KMS-11 (cell line): ENCODE measurements around the gene EVI2A.
"Not testable (repeated sequence)": the region's sequence is repeated elsewhere in the genome, so short reads cannot be mapped to it uniquely, and the experiment has no call there.

ENCODE experiments used
- H2AFZ ChIP-seq: fragments of 200-600 bp; sonication (generic); 2 replicates; pipeline ENCODE4 v1.6.1; 2016; ENCODE audit warnings: antibody characterized with exemption, mixed run types, low read depth
- H3K27ac ChIP-seq: fragments of 200-600 bp; sonication (generic); 2 replicates; pipeline ENCODE4 v1.6.1; 2016; ENCODE audit warnings: mild to moderate bottlenecking, mixed run types
- H3K27me3 ChIP-seq: fragments of 200-600 bp; sonication (generic); 2 replicates; pipeline ENCODE4 v1.6.1; 2017; ENCODE audit warnings: mild to moderate bottlenecking, low read depth, mixed run types, moderate library complexity; ENCODE audit not compliant: insufficient read depth
- H3K36me3 ChIP-seq: fragments of 200-600 bp; sonication (generic); 2 replicates; pipeline ENCODE4 v1.6.1; 2017; ENCODE audit warnings: mild to moderate bottlenecking, mixed run types; ENCODE audit not compliant: insufficient read depth
- H3K4me1 ChIP-seq: fragments of 200-600 bp; sonication (generic); 2 replicates; pipeline ENCODE4 v1.6.1; 2016; ENCODE audit warnings: mild to moderate bottlenecking, low read depth, mixed run types; ENCODE audit not compliant: poor library complexity, severe bottlenecking
- H3K4me2 ChIP-seq: fragments of 200-600 bp; sonication (generic); 2 replicates; pipeline ENCODE4 v1.7.0; 2016; ENCODE audit warnings: mild to moderate bottlenecking, mixed run types
- H3K4me3 ChIP-seq: fragments of 200-600 bp; sonication (generic); IDR thresholded peaks from 2 replicates; pipeline ENCODE4 v1.6.1; 2017; ENCODE audit warnings: low read depth, low read length, mixed read lengths; ENCODE audit not compliant: insufficient read depth
- H3K79me2 ChIP-seq: fragments of 200-600 bp; sonication (generic); 2 replicates; pipeline ENCODE4 v1.6.1; 2016; ENCODE audit warnings: low read depth, mixed run types; ENCODE audit not compliant: insufficient read depth
- H3K9ac ChIP-seq: fragments of 200-600 bp; sonication (generic); 2 replicates; pipeline ENCODE4 v1.6.1; 2016; ENCODE audit warnings: mild to moderate bottlenecking, mixed run types
- H4K20me1 ChIP-seq: fragments of 200-600 bp; sonication (generic); 2 replicates; pipeline ENCODE4 v1.6.1; 2016; ENCODE audit warnings: mild to moderate bottlenecking, mixed run types; ENCODE audit not compliant: insufficient read depth
- TF ChIP-seq, protein P1 (sequence below): fragments of 200-600 bp; sonication (generic); conservative IDR thresholded peaks from 2 replicates; pipeline ENCODE4 v1.6.1; 2017; ENCODE audit warnings: low read depth, mild to moderate bottlenecking, antibody characterized with exemption, low read length, moderate library complexity, mixed read lengths

The EVI2A gene

DNA sequence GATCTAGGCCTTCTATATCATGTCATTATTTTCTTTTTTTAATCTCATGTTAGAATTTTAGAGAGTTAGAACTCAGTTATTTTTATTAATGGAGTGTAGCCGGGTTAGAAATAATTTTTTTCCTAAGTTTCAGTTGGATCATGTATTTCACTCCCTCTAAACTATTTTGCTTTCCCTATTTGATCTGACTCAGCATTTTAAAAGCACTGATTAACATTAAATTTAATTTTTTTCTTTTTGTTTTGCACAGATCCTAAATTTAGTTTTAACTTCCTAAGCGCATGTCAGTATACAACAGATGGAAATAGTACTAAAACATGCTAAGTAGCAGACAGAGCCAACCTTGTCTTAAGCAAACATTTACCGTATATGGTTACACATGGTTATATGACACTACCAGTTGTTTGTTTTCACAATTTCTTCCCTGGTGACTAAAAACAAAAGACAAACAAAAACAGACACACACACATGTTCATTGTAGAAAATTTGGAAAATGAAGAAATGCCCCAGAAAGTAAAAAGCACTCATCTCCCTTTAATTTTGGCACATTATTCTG is 36.5 kb upstream of the EVI2A start:
- H4K20me1 ChIP-seq, result no peaks in the 10 kb centered on the region
- no peak overlapping the region for H3K4me3 ChIP-seq
- no peak overlapping the region for H3K27ac ChIP-seq
- no peak overlapping the region for H3K4me2 ChIP-seq
- no peak overlapping the region for H2AFZ ChIP-seq
- no peaks in the 10 kb centered on the region for H3K4me1 ChIP-seq
- no peaks in the 10 kb centered on the region for H3K27me3 ChIP-seq
- no peak overlapping the region for H3K9ac ChIP-seq
- H3K79me2 ChIP-seq, result no peaks in the 10 kb centered on the region
- no peaks in the 10 kb centered on the region for H3K36me3 ChIP-seq
- TF ChIP-seq, protein P1, sequence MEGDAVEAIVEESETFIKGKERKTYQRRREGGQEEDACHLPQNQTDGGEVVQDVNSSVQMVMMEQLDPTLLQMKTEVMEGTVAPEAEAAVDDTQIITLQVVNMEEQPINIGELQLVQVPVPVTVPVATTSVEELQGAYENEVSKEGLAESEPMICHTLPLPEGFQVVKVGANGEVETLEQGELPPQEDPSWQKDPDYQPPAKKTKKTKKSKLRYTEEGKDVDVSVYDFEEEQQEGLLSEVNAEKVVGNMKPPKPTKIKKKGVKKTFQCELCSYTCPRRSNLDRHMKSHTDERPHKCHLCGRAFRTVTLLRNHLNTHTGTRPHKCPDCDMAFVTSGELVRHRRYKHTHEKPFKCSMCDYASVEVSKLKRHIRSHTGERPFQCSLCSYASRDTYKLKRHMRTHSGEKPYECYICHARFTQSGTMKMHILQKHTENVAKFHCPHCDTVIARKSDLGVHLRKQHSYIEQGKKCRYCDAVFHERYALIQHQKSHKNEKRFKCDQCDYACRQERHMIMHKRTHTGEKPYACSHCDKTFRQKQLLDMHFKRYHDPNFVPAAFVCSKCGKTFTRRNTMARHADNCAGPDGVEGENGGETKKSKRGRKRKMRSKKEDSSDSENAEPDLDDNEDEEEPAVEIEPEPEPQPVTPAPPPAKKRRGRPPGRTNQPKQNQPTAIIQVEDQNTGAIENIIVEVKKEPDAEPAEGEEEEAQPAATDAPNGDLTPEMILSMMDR, result no peak

GRCh38 chr17:31357091-31357490 is 35.7 kb upstream of the EVI2A start:
- no peaks in the 10 kb centered on the region for H3K36me3 ChIP-seq

DNA sequence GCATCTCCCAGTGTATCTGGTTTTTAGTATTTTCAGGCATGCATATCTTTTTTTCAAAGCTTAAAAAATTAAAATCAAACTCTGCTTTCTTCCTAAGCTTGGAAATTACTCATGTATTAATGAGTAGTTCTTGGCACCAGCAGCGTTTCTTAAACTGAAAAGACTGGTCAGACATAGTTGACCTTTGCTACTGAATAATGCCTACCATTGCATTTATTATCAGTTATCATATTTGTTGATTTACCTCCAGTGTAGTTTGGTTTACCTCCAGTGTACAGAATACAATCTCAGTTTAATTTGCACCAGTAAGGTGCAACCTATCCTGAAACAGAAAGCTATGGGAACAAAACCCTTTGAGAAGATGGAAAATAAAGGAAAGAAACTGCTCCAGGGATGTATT is 34.5 kb upstream of the EVI2A start:
- Histone ChIP-seq H3K27me3 (no peaks in the 10 kb centered on the region), H2AFZ (no peak overlapping the region), H3K4me1 (no peaks in the 10 kb centered on the region), H3K79me2 (no peaks in the 10 kb centered on the region), H3K27ac (no peak overlapping the region), H3K4me3 (no peak overlapping the region), H3K4me2 (no peak overlapping the region), H3K9ac (no peak overlapping the region), H4K20me1 (no peaks in the 10 kb centered on the region), H3K36me3 (no peaks in the 10 kb centered on the region)
- TF ChIP-seq, protein P1, result no peak

More at GRCh38 chr17:31357091-31357490, 35.7 kb upstream of the EVI2A start:
- no peak overlapping the region for H3K9ac ChIP-seq
- no peak overlapping the region for H3K4me2 ChIP-seq
- no peak overlapping the region for H2AFZ ChIP-seq
- no peaks in the 10 kb centered on the region for H3K79me2 ChIP-seq
- no peaks in the 10 kb centered on the region for H3K4me1 ChIP-seq
- TF ChIP-seq, protein P1, result no peak
- H3K27ac ChIP-seq, result no peak overlapping the region
- no peaks in the 10 kb centered on the region for H4K20me1 ChIP-seq
- H3K4me3 ChIP-seq, result no peak overlapping the region
- H3K27me3 ChIP-seq, result no peaks in the 10 kb centered on the region

DNA sequence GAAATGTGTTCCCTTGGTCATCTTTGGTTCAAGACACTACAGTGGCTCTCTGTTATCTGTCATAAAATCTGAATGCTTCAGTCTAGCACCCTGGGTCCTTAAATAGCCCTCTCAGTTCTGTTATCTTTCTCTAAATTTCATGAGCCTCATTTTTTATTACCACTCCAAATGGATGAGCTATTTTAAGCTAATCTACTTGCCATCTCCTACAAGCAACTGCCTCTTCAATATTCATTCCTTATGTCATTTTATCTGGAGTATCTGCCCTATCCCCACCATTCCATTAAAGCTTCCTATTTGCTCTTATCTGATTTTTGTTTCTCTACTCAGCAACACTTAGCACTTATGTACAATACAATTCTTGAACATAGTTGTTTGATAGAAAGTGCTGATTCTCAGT is 28.0 kb upstream of the EVI2A start:
- Histone ChIP-seq H3K4me3 (no peak overlapping the region), H2AFZ (no peak overlapping the region), H3K79me2 (no peaks in the 10 kb centered on the region), H3K36me3 (no peaks in the 10 kb centered on the region), H3K27me3 (no peaks in the 10 kb centered on the region), H3K27ac (no peak overlapping the region), H4K20me1 (no peaks in the 10 kb centered on the region), H3K4me1 (peaks cover 14% of the 10 kb centered on the region), H3K9ac (no peak overlapping the region), H3K4me2 (no peak overlapping the region)
- TF ChIP-seq, protein P1, result no peak

DNA sequence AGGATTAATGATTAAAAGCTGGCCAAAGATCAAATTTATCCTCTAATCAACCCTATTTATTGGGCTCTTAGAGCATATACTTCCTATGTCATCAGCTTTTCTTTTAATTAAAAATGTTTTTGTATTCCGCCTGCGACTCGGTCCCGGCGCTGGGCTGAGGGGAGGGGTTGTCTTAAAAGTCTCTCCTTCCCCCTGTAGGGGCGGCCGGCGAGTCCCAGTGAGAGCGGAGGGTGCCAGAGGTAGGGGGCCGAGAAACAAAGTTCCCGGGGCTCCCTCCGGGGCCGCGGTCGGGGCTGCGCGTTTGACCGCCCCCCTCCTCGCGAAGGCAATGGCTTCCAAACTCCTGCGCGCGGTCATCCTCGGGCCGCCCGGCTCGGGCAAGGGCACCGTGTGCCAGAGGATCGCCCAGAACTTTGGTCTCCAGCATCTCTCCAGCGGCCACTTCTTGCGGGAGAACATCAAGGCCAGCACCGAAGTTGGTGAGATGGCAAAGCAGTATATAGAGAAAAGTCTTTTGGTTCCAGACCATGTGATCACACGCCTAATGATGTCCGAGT is 23.8 kb upstream of the EVI2A start:
- not testable (repeated sequence) for H3K4me3 ChIP-seq, H2AFZ ChIP-seq, H3K79me2 ChIP-seq, H3K27ac ChIP-seq, H4K20me1 ChIP-seq, H3K4me2 ChIP-seq, H3K36me3 ChIP-seq, H3K9ac ChIP-seq, H3K27me3 ChIP-seq
- H3K4me1 ChIP-seq, result peaks cover 14% of the 10 kb centered on the region
